Measurements from ENCODE around the gene SH3PXD2B. TPM values are rescaled to one million over a fixed set of nuclear protein-coding genes. Genes with fewer than 3 reads are reported as not detected.

Gene SH3PXD2B
- total RNA-seq, 1 donor from 2014 or later = 0.16 TPM

GRCh38 chr5:172418862-172419814, 35.2 kb downstream of the SH3PXD2B start:
- Mint-ChIP-seq H3K4me1 (peaks cover 1% of the 10 kb centered on the region), H3K27me3 (no peaks in the 10 kb centered on the region), H3K9me3 (no peaks in the 10 kb centered on the region), H3K4me3 (no peak overlapping the region), H3K36me3 (ENCODE audit: low read depth) (no peaks in the 10 kb centered on the region), H3K27ac (no peak overlapping the region)
- DNase-seq = no peak
- intact Hi-C loops (cut with micrococcal nuclease) = no loop called here

- intact Hi-C loops (cut with micrococcal nuclease) = no loop called here
These were observed 36.2 kb downstream of the SH3PXD2B start for GRCh38 chr5:172417983-172418630.

GRCh38 chr5:172417130-172417841, 37.0 kb downstream of the SH3PXD2B start:
- no peak for DNase-seq

More at GRCh38 chr5:172417983-172418630, 36.2 kb downstream of the SH3PXD2B start:
- peaks cover 7% of the 10 kb centered on the region for H3K4me1 Mint-ChIP-seq
- H3K27ac Mint-ChIP-seq = no peak overlapping the region
- DNase-seq = no peak
- H3K27me3 Mint-ChIP-seq = peaks cover 2% of the 10 kb centered on the region
- H3K36me3 Mint-ChIP-seq (ENCODE audit: low read depth) = no peaks in the 10 kb centered on the region
- no peak overlapping the region for H3K4me3 Mint-ChIP-seq
- H3K9me3 Mint-ChIP-seq = no peaks in the 10 kb centered on the region

GRCh38 chr5:172415362-172416275, 38.7 kb downstream of the SH3PXD2B start:
- H3K27ac Mint-ChIP-seq = no peak overlapping the region
- intact Hi-C loops (cut with micrococcal nuclease) = no loop called here
- H3K4me3 Mint-ChIP-seq = no peak overlapping the region

More at GRCh38 chr5:172417130-172417841, 37.0 kb downstream of the SH3PXD2B start:
- no peak overlapping the region for H3K4me3 Mint-ChIP-seq
- no peaks in the 10 kb centered on the region for H3K9me3 Mint-ChIP-seq
- H3K27me3 Mint-ChIP-seq = peaks cover 4% of the 10 kb centered on the region
- H3K36me3 Mint-ChIP-seq (ENCODE audit: low read depth) = no peaks in the 10 kb centered on the region
- intact Hi-C loops (cut with micrococcal nuclease) = no loop called here
- H3K27ac Mint-ChIP-seq = no peak overlapping the region
- H3K4me1 Mint-ChIP-seq = peaks cover 15% of the 10 kb centered on the region

GRCh38 chr5:172414531-172415361, 39.6 kb downstream of the SH3PXD2B start:
- H3K36me3 Mint-ChIP-seq (ENCODE audit: low read depth) = no peaks in the 10 kb centered on the region
- H3K27ac Mint-ChIP-seq = no peak overlapping the region
- H3K9me3 Mint-ChIP-seq = no peaks in the 10 kb centered on the region
- intact Hi-C loops (cut with micrococcal nuclease) = loop anchor here (5.0 kb wide), 4 partner anchors 192 to 643 kb away; partner anchors contain the start of genes CREBRF and STK10
- H3K4me1 Mint-ChIP-seq = peaks cover 29% of the 10 kb centered on the region
- DNase-seq = no peak
- H3K4me3 Mint-ChIP-seq = no peak overlapping the region
- H3K27me3 Mint-ChIP-seq = peaks cover 6% of the 10 kb centered on the region

More at GRCh38 chr5:172415362-172416275, 38.7 kb downstream of the SH3PXD2B start:
- Mint-ChIP-seq H3K27me3 (peaks cover 6% of the 10 kb centered on the region), H3K36me3 (ENCODE audit: low read depth) (no peaks in the 10 kb centered on the region), H3K9me3 (no peaks in the 10 kb centered on the region), H3K4me1 (peaks cover 26% of the 10 kb centered on the region)
- no peak for DNase-seq

- no peak for DNase-seq
- no peaks in the 10 kb centered on the region for H3K9me3 Mint-ChIP-seq
- H3K36me3 Mint-ChIP-seq (ENCODE audit: low read depth) = no peaks in the 10 kb centered on the region
- no peak overlapping the region for H3K4me3 Mint-ChIP-seq
- H3K27ac Mint-ChIP-seq = peak overlapping the region; percentile 80
- peaks cover 29% of the 10 kb centered on the region for H3K4me1 Mint-ChIP-seq
- intact Hi-C loops (cut with micrococcal nuclease) = loop anchor here (5.0 kb wide), 4 partner anchors 191 to 644 kb away; partner anchors contain the start of genes CREBRF and STK10
- H3K27me3 Mint-ChIP-seq = peaks cover 6% of the 10 kb centered on the region
These were observed 40.6 kb downstream of the SH3PXD2B start for GRCh38 chr5:172413601-172414171.

- Mint-ChIP-seq H3K27ac (peak overlapping the region; percentile 80), H3K27me3 (peaks cover 8% of the 10 kb centered on the region), H3K4me3 (peak overlapping the region; percentile 63), H3K36me3 (ENCODE audit: low read depth) (no peaks in the 10 kb centered on the region), H3K9me3 (no peaks in the 10 kb centered on the region), H3K4me1 (peaks cover 29% of the 10 kb centered on the region)
- intact Hi-C loops (cut with micrococcal nuclease) = loop anchor here (5.0 kb wide), 4 partner anchors 191 to 644 kb away; partner anchors contain the start of genes CREBRF and STK10
- DNase-seq = peak; percentile 65
These were observed 41.5 kb downstream of the SH3PXD2B start for GRCh38 chr5:172412724-172413286.

GRCh38 chr5:172411484-172412072, 42.7 kb downstream of the SH3PXD2B start:
- Mint-ChIP-seq H3K4me1 (peaks cover 29% of the 10 kb centered on the region), H3K4me3 (no peak overlapping the region), H3K9me3 (no peaks in the 10 kb centered on the region), H3K27ac (peak overlapping the region; percentile 76), H3K36me3 (ENCODE audit: low read depth) (no peaks in the 10 kb centered on the region), H3K27me3 (peaks cover 17% of the 10 kb centered on the region)
- DNase-seq = peak; percentile 59
- intact Hi-C loops (cut with micrococcal nuclease) = loop anchor here (1.0 to 5.0 kb wide), 7 partner anchors 32 to 646 kb away; partner anchors contain the start of genes CREBRF and STK10

- Mint-ChIP-seq H3K4me1 (peaks cover 29% of the 10 kb centered on the region), H3K27me3 (peaks cover 21% of the 10 kb centered on the region), H3K9me3 (no peaks in the 10 kb centered on the region), H3K27ac (peak overlapping the region; percentile 43), H3K36me3 (ENCODE audit: low read depth) (no peaks in the 10 kb centered on the region), H3K4me3 (no peak overlapping the region)
- DNase-seq = no peak
- intact Hi-C loops (cut with micrococcal nuclease) = loop anchor here (1.0 to 5.0 kb wide), 7 partner anchors 32 to 646 kb away; partner anchors contain the start of genes CREBRF and STK10
These were observed 43.5 kb downstream of the SH3PXD2B start for GRCh38 chr5:172410662-172411483.

- intact Hi-C loops (cut with micrococcal nuclease) = loop anchor here (2.0 to 5.0 kb wide), 6 partner anchors 135 to 647 kb away; partner anchors contain the start of genes CREBRF and STK10
- Mint-ChIP-seq H3K4me1 (peaks cover 29% of the 10 kb centered on the region), H3K9me3 (no peaks in the 10 kb centered on the region), H3K4me3 (no peak overlapping the region), H3K27ac (no peak overlapping the region), H3K27me3 (peaks cover 23% of the 10 kb centered on the region), H3K36me3 (ENCODE audit: low read depth) (no peaks in the 10 kb centered on the region)
- no peak for DNase-seq
These were observed 44.2 kb downstream of the SH3PXD2B start for GRCh38 chr5:172410160-172410559.
